Measurements from ENCODE around the gene MYO10. TPM values are rescaled to one million over a fixed set of nuclear protein-coding genes. Genes with fewer than 3 reads are reported as not detected.

Gene MYO10
- total RNA-seq, 6 donors from 2014 or later, result 31.9 to 135 (median 57.7) TPM

GRCh38 chr5:16664368-16664767 lies 271.7 kb downstream of the MYO10 start:
- no peak for TF ChIP-seq EP300 (IDR thresholded peaks at IDR 0.05)
- TF ChIP-seq CTCF (IDR thresholded peaks at IDR 0.05), result no peak
- no peak for TF ChIP-seq POLR2AphosphoS5 (IDR thresholded peaks at IDR 0.05)
- TF ChIP-seq POLR2A (IDR thresholded peaks at IDR 0.05), result no peak
- no peak overlapping the region for H3K27ac ChIP-seq
- H3K4me1 ChIP-seq, result no peaks in the 10 kb centered on the region
- H3K27me3 ChIP-seq, result no peaks in the 10 kb centered on the region
- H3K4me3 ChIP-seq, result no peak overlapping the region
- peaks cover 0 to 54% (median 27%) of the 10 kb centered on the region in 4 donors for H3K36me3 ChIP-seq
- DNase-seq, result no peak
- 90 to 96% methylated on average over 4 to 5 of the region's 5 CpGs for WGBS, 2 donors
- no peak for ATAC-seq (ENCODE audit: low FRiP score in 2 of 2)
- H3K9me3 ChIP-seq, result no peaks in the 10 kb centered on the region

GRCh38 chr5:16663840-16664239 lies 272.2 kb downstream of the MYO10 start:
- Histone ChIP-seq H3K9me3 (no peaks in the 10 kb centered on the region), H3K36me3 (peaks cover 0 to 49% (median 26%) of the 10 kb centered on the region in 4 donors), H3K27me3 (no peaks in the 10 kb centered on the region), H3K4me3 (no peak overlapping the region), H3K27ac (no peak overlapping the region), H3K4me1 (no peaks in the 10 kb centered on the region)
- DNase-seq (no peak), ATAC-seq (ENCODE audit: low FRiP score in 2 of 2) (no peak)
- WGBS, 2 donors, result 77 to 83% methylated on average over 4 of the region's 4 CpGs
- TF ChIP-seq POLR2A (IDR thresholded peaks at IDR 0.05) (no peak), EP300 (IDR thresholded peaks at IDR 0.05) (no peak), POLR2AphosphoS5 (IDR thresholded peaks at IDR 0.05) (no peak), CTCF (IDR thresholded peaks at IDR 0.05) (no peak)

- Histone ChIP-seq H3K36me3 (peaks cover 0 to 28% (median 9%) of the 10 kb centered on the region in 4 donors), H3K4me3 (no peak overlapping the region), H3K27ac (no peak overlapping the region), H3K4me1 (no peaks in the 10 kb centered on the region), H3K9me3 (no peaks in the 10 kb centered on the region), H3K27me3 (no peaks in the 10 kb centered on the region)
- WGBS, 2 donors, result 85 to 91% methylated on average over 2 of the region's 2 CpGs
- TF ChIP-seq EP300 (IDR thresholded peaks at IDR 0.05) (no peak), POLR2AphosphoS5 (IDR thresholded peaks at IDR 0.05) (no peak), POLR2A (IDR thresholded peaks at IDR 0.05) (no peak), CTCF (IDR thresholded peaks at IDR 0.05) (no peak)
- DNase-seq (no peak), ATAC-seq (ENCODE audit: low FRiP score in 2 of 2) (no peak)
Observed at GRCh38 chr5:16661713-16662112, 274.4 kb downstream of the MYO10 start.

GRCh38 chr5:16660982-16661381 lies 275.1 kb downstream of the MYO10 start:
- TF ChIP-seq POLR2AphosphoS5 (IDR thresholded peaks at IDR 0.05) (no peak), EP300 (IDR thresholded peaks at IDR 0.05) (no peak), POLR2A (IDR thresholded peaks at IDR 0.05) (no peak), CTCF (IDR thresholded peaks at IDR 0.05) (no peak)
- Histone ChIP-seq H3K27me3 (no peaks in the 10 kb centered on the region), H3K4me3 (no peak overlapping the region), H3K9me3 (no peaks in the 10 kb centered on the region), H3K4me1 (no peaks in the 10 kb centered on the region), H3K27ac (no peak overlapping the region), H3K36me3 (peaks cover 0 to 21% (median 3%) of the 10 kb centered on the region in 4 donors)
- peak in 1 of 2 donors; percentile 27 for ATAC-seq (ENCODE audit: low FRiP score in 2 of 2)
- WGBS, 2 donors, result 72 to 89% methylated on average over 5 of the region's 5 CpGs
- no peak for DNase-seq

GRCh38 chr5:16659536-16659935 lies 276.6 kb downstream of the MYO10 start:
- TF ChIP-seq POLR2A (IDR thresholded peaks at IDR 0.05), result no peak
- TF ChIP-seq CTCF (IDR thresholded peaks at IDR 0.05), result no peak
- TF ChIP-seq EP300 (IDR thresholded peaks at IDR 0.05), result no peak
- no peak for TF ChIP-seq POLR2AphosphoS5 (IDR thresholded peaks at IDR 0.05)
- no peaks in the 10 kb centered on the region for H3K27me3 ChIP-seq
- 64 to 70% methylated on average over 1 of the region's 1 CpG for WGBS, 2 donors
- no peaks in the 10 kb centered on the region for H3K4me1 ChIP-seq
- H3K4me3 ChIP-seq, result no peak overlapping the region
- H3K9me3 ChIP-seq, result no peaks in the 10 kb centered on the region
- no peak overlapping the region for H3K27ac ChIP-seq
- peaks cover 0 to 11% (median 2%) of the 10 kb centered on the region in 4 donors for H3K36me3 ChIP-seq
- DNase-seq (no peak), ATAC-seq (ENCODE audit: low FRiP score in 2 of 2) (no peak)

Measured in upper lobe of left lung (tissue), 6 donors.